ENCODE measurements around the gene MYEOV.

DNA sequence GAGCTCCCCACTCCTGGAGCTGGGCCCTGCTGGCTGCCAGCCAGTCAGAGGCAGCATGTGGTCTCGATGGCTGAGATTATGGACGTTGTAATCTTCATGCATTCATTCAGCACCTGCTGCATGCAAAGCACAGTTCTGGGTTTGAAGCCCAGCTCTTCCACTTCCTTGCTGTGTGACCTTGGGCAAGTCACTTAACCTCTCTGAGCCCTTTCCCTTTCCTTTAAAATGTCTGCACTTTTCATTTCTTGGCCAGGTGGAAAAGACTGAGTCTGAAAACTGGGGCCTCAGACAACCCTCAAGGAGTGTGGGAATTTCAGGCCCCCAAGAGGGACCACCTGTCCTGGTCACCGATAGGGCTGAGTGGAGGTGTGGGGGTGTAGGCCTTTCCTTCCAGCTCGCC, 24.6 kb upstream of the MYEOV start:
- TF ChIP-seq TCF12 (IDR thresholded peaks at IDR 0.05; ENCODE audit: low read depth, low read length) (no peak), SIN3A (conservative IDR thresholded peaks at IDR 0.05 in 1 of 2, IDR thresholded peaks at IDR 0.05 in 1 of 2; ENCODE audit: low read depth in 1 of 2, low read length in 2 of 2) (no peak), CTCF (IDR thresholded peaks at IDR 0.05; ENCODE audit: control extremely low read depth in 1 of 3, insufficient read depth in 1 of 3, low read depth in 1 of 3, low read length in 3 of 3) (no peak), CEBPB (IDR thresholded peaks at IDR 0.05; ENCODE audit: low read depth, low read length) (no peak)

All from H1 (cell line).